GM21717 (cell line): ENCODE results near the gene SLC25A21.
"Not testable (repeated sequence)": the region's sequence is repeated elsewhere in the genome, so short reads cannot be mapped to it uniquely, and the experiment has no call there.

Experiments
- ATAC-seq: cut with Tn5 transposase; IDR thresholded peaks from one replicate; pipeline ENCODE4 v1.9.1; 2021; ENCODE audit warnings: mild to moderate bottlenecking, moderate library complexity; ENCODE audit not compliant: unreplicated experiment

The SLC25A21 gene

DNA sequence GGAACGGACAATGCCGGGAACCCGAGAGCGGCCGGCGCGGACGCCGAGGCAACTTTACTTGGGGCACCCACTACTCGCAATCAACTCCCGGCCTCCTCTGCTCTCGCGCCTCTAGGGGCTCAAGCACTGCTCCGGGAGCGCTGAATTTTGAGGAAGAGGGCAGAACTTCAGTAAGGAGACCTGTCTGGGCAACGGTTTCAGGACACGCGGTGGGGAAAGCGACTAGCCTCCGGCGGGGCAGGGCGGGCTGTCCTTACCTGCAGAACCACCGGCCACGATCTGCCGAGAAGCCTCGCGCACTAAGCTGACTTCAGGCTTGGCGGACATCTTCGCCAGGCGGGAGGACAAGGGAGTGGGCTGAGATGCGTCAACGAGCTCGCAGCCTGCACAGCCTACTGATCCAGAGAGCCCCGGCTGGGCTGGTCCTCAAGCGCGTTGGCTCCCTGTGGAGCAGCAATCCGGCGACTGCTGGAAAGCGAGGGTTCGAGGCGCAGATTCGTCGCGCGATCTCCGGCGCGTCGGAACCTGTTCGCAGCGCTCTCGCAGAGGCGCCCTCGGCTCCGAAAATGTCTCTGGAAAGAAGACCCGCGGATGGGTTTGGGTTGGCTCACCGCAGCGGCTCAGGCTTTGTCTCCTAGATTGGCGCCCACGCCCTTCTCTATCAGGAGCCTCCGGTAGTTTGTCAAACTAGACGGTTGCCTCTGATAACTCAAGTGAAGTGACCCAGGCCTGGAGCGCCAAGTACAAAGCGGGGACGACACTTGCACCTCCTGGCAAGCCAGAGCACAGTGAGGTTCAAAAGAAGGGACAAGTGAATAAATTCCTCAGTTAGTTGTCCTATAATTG is at the start of gene SLC25A21:
Gene SLC25A21 (minus strand): TSS at position 583 of the 846 bp plus-strand sequence.
- no peak for ATAC-seq

DNA sequence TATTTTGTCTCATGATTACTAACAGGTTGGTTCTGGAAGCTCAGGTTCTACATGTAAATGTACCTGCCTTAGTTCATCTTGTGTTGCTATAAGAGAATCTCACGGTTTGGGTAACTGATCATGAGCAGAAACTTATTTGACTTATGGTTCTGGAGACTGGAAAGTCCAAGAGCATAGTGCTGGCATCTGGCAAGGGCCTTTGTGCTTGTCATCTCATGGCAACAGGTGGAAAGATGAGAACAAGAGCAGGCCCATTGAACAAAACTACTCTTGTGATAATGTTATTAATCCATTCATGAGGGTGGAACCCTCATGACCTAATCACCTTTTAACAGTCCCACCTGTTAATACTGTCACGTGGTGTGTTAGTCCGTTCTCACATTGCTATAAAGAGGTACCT is 48.7 kb upstream of the SLC25A21 start:
- no peak for ATAC-seq

DNA sequence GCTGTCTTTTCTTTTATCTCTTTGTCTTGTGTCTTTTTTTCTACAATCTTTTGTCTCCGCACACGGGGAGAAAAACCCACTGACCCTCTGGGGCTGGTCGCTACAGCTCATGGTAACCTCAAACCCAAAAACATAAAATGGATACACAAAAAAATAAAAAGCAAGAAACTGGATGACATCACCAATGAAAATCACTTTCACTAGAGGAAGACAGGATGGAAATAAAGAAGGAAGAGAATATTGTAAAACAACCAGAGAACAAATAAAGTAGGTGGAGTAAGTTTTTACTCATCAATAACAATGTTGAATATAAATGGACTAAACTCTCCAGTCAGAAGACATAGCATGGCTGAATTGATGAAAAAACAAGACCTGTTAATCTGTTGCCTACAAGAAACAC is 42.9 kb upstream of the SLC25A21 start:
- no peak for ATAC-seq

DNA sequence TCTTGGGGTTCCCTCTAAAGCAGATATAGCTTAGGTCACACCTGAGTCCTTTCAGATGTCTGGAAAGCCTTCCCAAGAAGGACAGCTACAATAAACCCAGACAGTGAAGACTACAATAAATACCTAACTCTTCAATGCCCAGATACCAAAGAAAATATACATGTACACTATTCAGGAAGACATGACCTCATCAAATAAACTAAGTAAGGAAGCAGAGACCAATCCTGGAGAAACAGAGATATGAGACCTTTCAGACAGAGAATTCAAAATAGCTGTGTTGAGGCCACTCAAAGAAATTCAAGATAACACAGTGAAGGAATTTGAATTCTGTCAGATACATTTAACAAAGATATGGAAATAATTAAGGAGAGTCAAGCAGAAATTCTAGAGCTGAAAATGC is 40.6 kb upstream of the SLC25A21 start:
- ATAC-seq: no peak

DNA sequence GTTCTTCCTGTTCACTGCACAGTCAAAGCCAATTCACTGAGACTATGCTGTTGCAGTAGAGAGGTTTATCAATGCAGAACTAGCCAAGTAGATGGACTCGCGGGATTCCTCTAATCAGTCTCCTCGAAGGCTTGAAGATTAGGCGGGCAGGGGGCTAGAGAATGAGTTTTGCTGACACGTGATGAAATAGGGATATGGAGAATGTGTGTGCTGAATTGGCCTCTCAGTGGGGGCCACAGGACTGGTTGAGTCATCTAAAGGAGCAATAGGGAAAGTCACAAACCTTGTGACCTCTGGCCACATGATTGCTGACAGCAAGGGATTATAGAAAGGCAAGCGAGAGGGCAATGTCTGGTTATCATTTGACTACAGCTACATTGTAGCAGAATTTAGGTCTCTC is 38.0 kb upstream of the SLC25A21 start:
- no peak for ATAC-seq

DNA sequence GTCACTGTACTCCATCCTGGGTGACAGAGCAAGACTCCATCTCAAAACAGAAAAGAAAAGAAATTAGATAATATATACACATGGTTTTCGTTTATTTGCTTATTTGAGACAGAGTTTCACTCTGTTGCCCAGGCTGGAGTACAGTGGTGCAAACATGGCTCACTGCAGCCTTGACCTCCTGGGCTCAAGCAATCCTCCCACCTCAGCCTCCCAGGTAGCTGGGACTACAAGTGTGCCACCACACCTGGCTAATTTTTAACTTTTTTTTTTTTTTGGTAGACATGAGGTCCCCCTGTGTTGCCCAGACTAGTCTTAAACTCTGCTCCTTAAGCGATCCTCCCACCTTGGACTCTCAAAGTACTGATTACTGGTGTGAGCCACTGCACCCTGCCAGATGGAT is 37.2 kb upstream of the SLC25A21 start:
- ATAC-seq: not testable (repeated sequence)

DNA sequence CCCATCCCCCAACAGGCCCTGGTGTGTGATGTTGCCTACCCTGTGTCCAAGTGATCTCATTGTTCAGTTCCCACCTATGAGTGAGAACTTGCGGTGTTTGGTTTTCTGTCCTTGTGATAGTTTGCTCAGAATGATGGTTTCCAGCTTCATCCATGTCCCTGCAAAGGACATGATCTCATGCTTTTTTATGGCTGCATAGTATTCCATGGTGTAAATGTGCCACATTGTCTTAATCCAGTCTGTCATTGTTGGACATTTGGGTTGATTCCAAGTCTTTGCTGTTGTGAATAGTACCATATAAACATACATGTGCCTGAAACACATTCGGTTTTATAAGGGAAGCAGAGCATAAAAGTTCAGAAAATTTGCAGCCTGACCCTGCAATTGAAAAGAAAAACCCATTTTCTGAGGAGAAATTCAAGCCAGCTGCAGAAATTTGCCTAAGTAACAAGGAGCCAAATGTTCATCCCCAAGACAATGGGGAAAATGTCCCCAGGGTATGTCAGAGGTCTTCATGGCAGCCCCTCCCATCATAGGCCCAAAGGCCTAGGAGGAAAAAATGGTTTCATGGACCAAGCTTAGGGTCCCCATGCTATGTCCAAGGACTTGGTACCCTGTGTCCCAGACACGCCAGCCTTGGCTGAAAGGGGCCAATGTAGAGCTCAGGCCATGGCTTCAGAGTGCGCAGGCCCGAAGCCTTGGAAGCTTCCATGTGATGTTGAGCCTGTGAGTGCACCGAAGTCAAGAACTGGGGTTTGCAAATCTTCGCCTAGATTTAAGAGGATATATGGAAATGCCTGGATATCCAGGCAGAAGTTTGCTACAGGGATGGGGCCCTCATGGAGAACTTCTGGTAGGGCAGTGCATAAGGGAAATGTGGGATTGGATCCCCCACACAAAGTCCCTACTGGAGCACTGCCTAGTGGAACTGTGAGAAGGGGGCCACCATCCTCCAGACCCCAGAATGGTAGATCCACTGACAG is 33.5 kb upstream of the SLC25A21 start:
- not testable (repeated sequence) for ATAC-seq

DNA sequence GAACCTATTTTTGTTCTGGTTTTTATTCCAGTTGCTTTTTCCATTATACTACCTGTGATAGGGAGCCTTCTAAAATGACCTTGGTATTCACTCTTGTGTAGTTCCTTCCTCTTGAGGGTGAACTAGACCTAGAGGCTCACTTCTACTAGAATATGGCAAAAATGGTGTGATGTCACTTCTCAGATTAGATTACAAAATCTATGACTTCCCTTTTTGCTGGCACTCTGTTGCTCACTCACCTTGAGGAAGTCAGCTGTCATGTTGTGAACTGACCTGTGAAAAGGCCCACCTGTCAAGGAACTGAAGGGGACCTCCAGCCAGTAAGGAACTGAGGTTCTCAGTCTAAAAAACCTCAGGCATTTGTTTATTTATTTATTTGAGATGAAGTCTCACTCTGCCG is 31.0 kb upstream of the SLC25A21 start:
- no peak for ATAC-seq

DNA sequence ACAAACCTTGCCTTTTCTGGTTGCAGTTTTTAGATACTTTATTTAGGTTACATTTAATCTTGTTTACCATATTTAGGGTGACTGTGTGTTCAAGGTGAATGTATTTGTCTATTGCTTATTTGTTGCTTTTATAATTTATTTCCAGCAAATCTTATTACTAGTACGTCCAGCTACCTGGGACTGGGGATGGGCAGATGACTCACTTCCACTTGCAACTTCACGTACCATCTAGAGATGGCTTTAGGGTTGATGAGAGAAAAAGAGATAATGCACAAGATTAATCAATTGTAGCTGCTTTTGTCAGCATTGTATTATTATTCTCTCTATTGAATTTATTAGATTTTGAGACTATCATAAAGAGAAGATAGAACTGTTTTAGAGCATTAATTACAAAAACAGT is 30.4 kb upstream of the SLC25A21 start:
- ATAC-seq: no peak

DNA sequence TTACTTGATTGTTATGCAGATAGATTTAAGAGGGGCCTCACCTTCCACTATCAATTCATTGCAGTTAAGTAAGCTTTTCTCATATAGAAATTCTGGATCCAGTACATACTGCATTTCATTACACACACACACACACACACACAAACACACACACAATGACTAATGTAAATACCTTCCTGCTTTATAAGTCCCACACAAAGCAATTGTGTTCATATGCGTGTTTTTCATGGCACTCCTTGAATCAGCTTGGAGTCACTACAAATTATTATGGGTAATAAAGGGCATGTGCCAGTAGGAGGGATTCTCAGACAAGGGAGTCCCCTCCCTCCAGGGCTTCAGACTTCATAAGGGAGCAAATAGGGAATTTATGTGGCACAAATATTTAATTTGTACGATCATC is 29.9 kb upstream of the SLC25A21 start:
- no peak for ATAC-seq

DNA sequence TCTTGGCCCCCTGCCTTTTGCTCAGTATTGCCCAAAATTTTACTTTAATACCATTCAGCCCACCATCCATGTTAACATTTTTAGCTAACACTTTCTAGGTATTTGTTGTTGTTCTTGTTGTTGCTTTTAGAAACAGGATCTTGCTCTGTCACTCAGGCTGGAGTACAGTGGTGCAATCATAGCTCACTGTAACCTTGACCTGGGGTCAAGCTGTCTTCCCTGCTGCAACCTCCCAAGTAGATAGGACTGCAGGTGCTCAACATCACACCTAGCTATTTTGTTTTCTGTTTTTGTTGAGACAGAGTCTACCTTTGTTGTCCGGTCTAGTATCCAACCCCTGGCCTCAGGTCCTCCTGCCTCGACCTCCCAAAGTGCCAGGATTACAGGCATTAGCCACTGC is 29.3 kb upstream of the SLC25A21 start:
- no peak for ATAC-seq

DNA sequence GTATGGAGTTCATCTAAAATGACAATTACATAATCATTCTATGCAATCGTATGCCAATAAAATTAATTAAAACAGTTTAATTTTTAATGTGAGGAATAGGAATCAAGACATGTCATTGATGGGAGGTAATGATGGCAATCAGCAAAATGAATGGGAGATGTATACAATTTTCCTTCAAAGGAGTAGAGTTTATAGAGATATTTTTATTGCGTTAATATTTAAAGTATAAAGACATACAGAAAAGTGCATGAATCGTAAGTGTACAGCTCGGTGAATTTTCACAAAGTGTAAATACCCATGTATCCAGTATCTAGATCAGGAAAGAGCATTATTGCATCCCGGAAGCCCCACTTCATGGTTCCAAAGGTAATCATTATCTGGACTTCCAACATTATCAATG is 26.5 kb upstream of the SLC25A21 start:
- ATAC-seq: no peak

DNA sequence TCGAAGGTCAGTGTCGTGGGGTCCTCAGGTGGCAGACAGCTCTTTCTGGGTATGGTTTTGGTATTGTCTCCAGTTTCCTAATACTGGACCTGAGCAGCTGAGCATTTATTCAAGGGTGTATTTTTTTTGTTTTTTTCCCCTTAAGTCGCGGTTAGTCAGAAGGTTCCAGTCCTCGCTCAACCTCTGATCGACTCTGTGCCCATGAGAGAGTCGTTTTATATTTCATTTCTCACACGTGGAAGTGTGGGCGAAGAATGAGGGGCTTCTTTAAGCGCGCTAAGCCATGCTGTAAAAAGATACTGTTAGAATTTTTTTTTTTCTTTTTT is 25.8 kb upstream of the SLC25A21 start:
- ATAC-seq: no peak

DNA sequence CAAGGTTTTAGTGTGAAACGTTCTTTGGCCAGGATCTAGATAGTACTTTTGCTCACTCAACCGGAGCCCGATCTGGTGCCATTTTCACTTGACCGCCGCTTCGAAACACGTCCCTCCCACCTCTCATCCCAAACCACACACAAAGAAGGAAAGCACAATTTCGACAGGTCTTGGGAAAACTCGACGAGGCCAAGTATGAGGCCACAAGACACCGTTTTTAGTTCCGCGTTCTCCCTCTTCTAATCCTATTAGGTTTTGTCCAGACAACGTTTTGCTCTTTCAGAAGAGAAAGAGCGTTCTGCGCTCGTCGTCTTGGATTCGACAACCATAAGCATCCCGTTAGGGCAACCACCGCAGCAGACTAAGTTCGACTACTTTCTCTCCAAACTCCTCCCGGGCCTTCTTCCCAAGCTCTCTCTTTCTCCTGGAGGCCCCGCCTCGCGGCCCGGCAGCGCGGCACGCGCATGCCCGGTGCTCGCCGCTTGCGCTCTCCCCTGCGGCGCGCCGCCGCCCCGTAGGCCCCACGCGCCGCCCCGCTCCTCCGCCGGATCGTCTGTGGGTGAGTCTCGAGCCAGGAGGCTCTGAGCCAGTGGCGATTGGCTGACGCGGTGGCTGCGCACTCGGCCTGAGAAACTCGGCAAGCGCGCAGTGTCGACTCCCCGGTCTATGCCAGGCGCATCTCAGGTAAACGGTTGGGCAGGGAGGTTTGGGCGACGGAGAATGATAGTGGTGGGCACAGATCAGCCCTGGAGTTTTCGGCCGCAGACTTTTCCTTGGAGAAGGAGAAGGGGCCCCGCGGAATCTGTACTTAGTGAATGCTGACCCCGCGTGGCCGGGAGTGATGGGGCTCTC is 25.2 kb upstream of the SLC25A21 start, which contains the start of gene MIPOL1:
Gene MIPOL1 (plus strand): TSS at position 517 of the 852 bp plus-strand sequence. CDS start 49,952 bp downstream, outside the sequence.
- no peak for ATAC-seq

DNA sequence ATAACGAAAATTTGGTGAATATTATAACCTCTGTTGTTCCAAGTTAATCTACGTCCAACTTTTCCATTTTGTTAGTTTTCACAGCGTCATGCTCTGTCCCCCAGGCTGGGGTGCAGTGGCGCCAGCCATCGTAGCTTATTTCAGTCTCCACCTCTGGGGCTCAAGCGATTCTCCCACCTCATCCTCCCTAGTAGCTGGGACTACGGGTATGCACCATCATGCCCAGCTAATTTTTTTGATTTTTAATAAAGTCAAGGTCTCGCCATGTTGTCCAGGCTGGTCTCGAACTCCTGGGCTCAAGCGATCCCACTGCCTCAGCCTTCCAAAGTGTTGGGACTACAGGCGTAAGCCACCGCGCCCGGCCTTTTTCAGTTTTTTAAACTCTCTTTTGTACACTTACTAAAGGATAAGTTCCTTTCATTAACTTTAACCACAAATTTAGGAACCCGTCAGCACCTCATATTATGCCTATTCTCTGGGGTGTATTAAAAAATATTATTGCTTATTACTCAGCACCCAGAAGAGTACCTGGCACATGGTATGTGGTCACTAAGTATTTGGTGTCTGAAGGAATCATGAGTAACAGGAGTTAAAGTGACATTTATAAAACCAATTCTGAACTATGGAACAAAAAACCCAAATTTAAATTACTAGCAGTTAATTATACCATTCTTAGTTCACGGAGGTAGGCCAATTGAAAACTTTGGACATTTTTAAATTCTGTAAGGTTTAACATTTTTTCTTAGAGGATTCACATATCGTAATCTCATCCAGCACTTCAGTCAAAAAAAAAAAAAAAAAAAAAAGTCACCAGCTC is 24.4 kb upstream of the SLC25A21 start:
- ATAC-seq: no peak

DNA sequence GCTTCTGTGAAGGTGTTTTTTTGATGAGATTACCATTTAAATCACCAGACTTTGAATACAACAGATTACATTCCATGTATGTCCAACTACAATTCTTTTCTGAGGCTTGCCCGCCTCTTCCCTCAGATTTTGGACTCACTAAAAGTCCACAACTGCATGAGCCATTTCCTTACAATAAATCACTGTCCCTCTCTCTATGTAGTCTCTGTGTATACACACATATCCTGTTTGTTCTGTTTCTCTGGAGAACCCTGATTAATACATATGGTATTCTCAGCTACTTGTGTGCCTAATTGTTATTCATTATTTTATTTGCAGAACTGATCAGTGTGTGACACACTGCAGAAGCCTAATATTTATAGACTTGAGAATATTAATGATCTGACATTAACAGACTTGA is 22.9 kb upstream of the SLC25A21 start:
- ATAC-seq: no peak

DNA sequence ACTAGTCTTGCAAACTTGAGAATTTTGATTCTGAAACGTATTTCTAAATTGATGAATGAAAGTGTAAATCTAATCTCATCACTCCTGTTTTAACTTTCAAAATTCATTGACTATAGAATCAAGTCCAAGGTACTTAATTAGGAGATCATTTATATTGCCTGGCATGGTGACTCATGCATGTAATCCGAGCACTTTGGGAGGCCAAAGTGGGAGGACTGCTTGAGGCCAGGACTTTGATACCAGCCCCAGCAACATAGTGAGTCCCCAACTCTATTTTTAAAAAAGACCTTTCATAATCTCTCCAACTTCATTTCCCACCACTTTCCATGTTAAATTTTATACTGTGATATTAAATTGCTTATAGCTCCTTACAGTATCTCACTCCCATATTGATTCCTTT is 22.3 kb upstream of the SLC25A21 start:
- no peak for ATAC-seq

DNA sequence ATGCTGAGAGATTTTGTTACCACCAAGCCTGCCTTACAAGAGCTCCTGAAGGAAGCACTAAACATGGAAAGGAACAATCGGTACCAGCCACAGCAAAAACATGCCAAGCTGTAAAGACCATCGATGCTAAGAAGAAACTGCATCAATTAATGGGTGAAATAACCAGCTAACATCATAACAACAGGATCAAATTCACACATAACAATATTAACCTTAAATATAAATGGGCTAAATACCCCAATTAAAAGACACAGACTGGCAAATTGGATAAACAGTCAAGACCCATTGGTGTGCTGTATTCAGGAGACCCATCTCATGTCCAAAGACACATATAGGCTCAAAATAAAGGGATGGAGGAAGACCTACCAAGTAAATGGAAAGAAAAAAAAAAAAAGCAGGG is 17.3 kb upstream of the SLC25A21 start:
- ATAC-seq: not testable (repeated sequence)

DNA sequence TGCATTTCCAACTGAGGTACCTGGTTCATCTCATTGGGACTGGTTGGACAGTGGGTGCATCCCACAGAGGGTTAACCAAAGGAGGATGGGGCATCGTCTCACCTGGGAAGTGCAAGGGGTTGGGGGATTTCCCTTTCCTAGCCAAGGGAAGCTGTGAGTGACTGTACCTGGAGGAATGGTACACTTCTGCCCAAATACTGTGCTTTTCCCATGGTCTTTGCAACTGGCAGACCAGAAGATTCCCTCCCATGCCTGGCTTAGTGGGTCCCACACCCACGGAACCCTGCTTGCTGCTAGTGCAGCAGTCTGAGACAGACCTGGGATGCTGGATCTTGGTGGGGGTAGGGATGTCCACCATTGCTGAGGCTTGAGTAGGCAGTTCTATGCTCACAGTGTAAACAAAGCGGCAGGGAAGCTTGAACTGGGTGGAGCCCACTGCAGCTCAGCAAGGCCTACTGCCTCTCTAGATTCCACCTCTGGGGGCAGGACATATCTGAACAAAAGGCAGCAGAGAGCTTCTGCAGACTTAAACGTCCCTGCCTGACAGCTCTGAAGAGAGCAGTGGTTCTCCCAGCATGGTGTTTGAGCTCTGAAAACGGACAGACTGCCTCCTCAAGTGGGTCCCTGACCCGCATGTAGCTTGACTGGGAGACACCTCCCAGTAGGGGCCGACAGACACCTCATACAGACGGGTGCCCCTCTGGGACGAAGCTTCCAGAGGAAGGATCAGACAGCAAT is 15.6 kb upstream of the SLC25A21 start:
- ATAC-seq: not testable (repeated sequence)
